ENCODE measurements around the gene DUSP28. TPM values are rescaled to one million over a fixed set of nuclear protein-coding genes. Genes with fewer than 3 reads are reported as not detected.

Gene DUSP28
- total and polyA plus RNA-seq, 2 of the 13 experiments (the other 11 are each of a cell fraction or from before 2014, with no cell fraction given): 5.2 to 8.6 TPM

DNA sequence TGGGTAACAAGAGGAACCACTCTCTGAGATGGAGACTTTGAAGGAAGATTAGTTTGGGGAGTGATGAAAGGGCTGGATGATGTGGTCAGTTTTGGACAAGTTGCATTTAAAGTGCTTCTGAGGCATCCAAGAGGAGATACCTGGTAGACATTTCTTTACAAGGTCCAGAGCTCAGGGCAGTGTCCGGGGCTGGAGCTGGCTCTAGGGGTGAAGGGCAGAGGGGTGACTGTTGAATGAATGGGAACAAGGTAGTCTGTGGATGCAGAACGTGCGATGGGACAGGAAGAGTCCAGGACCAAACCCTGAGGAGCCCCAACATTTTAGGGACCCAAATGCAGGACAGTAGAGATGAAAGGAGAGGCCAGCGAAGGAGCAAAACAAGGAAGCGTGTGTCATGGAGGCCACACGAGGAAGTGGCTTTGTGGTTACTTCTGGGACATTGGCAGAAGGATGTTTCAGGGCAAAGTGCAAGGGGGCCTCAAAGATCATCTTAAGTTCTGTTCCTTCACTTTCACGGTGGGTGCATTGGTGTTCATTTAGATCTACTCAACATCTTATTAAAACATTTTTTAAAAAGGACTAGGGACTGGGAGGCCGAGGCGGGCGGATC is 51.5 kb downstream of the DUSP28 start:
- POLR2A ChIA-PET: interaction anchor here (1.9 kb wide), 1 partner anchor 7 kb away, joined by 4 read pairs; no protein-coding TSS in a partner anchor
- intact Hi-C loops (cut with micrococcal nuclease; ENCODE audit: unreplicated experiment): no loop called here
- 91% methylated on average over 10 of the region's 10 CpGs for WGBS (ENCODE audit: low lambda C conversion rate)
- Histone ChIP-seq H2AFZ (ENCODE audit: low read length) (no peak overlapping the region), H3K27ac (ENCODE audit: extremely low read length, insufficient read depth, low read length) (no peak overlapping the region), H3K9ac (ENCODE audit: insufficient read depth, low read depth, low read length) (no peak overlapping the region), H4K20me1 (ENCODE audit: insufficient read depth, low read length) (peaks cover 7% of the 10 kb centered on the region; the same call in 1 of the 2 replicates), H3K4me3 (replicated peaks in 1 of 3; ENCODE audit: insufficient read depth in 1 of 3, low read depth in 2 of 3, low read length in 3 of 3) (no peak overlapping the region), H3K36me3 (replicated peaks in 1 of 2; ENCODE audit: control insufficient read depth in 1 of 2, insufficient read depth in 2 of 2, low read length in 2 of 2) (peaks cover 14 to 46% of the 10 kb centered on the region in 2 experiments), H3K4me1 (ENCODE audit: insufficient read depth, low read length) (peaks cover 49% of the 10 kb centered on the region), H3K4me2 (ENCODE audit: low read depth, low read length) (no peak overlapping the region), H3K79me2 (ENCODE audit: insufficient read depth, low read length) (peaks cover 54% of the 10 kb centered on the region), H3K27me3 (ENCODE audit: control insufficient read depth in 1 of 2, insufficient read depth in 2 of 2, low read length in 2 of 2) (no peaks in the 10 kb centered on the region), H3K9me3 (ENCODE audit: low read length) (peaks cover 9% of the 10 kb centered on the region)
- DNase-seq (ENCODE audit: low spot score) (no peak), FAIRE-seq (no peak), ATAC-seq (no peak)
- in situ Hi-C loops (cut with HindIII; ENCODE audit: extremely low pct_ligation_motif_present, low pct_unique_long_range_greater_than_20kb): no loop called here
- TF ChIP-seq DPF2 (CRISPR knock-in tag; IDR thresholded peaks at IDR 0.05; ENCODE audit: borderline replicate concordance, low read depth): no peak
- TF ChIP-seq, protein P1, sequence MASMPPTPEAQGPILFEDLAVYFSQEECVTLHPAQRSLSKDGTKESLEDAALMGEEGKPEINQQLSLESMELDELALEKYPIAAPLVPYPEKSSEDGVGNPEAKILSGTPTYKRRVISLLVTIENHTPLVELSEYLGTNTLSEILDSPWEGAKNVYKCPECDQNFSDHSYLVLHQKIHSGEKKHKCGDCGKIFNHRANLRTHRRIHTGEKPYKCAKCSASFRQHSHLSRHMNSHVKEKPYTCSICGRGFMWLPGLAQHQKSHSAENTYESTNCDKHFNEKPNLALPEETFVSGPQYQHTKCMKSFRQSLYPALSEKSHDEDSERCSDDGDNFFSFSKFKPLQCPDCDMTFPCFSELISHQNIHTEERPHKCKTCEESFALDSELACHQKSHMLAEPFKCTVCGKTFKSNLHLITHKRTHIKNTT (CRISPR knock-in tag; IDR thresholded peaks at IDR 0.05): no peak
- TF ChIP-seq, protein P2, sequence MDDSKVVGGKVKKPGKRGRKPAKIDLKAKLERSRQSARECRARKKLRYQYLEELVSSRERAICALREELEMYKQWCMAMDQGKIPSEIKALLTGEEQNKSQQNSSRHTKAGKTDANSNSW (CRISPR knock-in tag; IDR thresholded peaks at IDR 0.05; ENCODE audit: borderline replicate concordance): no peak
- TF ChIP-seq MBD4 (IDR thresholded peaks at IDR 0.05; ENCODE audit: borderline replicate concordance, low read length): no peak
- no peak for TF ChIP-seq ZNF776 (CRISPR knock-in tag; IDR thresholded peaks at IDR 0.05)
- TF ChIP-seq, protein P3, sequence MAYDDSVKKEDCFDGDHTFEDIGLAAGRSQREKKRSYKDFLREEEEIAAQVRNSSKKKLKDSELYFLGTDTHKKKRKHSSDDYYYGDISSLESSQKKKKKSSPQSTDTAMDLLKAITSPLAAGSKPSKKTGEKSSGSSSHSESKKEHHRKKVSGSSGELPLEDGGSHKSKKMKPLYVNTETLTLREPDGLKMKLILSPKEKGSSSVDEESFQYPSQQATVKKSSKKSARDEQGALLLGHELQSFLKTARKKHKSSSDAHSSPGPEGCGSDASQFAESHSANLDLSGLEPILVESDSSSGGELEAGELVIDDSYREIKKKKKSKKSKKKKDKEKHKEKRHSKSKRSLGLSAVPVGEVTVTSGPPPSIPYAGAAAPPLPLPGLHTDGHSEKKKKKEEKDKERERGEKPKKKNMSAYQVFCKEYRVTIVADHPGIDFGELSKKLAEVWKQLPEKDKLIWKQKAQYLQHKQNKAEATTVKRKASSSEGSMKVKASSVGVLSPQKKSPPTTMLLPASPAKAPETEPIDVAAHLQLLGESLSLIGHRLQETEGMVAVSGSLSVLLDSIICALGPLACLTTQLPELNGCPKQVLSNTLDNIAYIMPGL (CRISPR knock-in tag; IDR thresholded peaks at IDR 0.05; ENCODE audit: borderline replicate concordance in 1 of 2, low read depth in 1 of 2): no peak
- no TSS peak for BruUV-seq (replicated peaks)
- CTCF ChIA-PET (ENCODE audit: low intra/inter-chr PET ratio, low total read pairs): no interaction called here

Other genes with a start within 250 kb of the DUSP28 start
- gene GPC1, start 124.7 kb upstream of the DUSP28 start, total RNA-seq (2016; rRNA removed; fragmentation: Illumina TruSeq; extraction: Trizol): 2.1 and 5.5 TPM in 2 replicates
- gene GPC1, start 124.7 kb upstream of the DUSP28 start, polyA plus RNA-seq (2011; rRNA removed): 4.0 and 4.8 TPM in 2 replicates
- gene ANKMY1, start 2.4 kb upstream of the DUSP28 start, total RNA-seq (2016; rRNA removed; fragmentation: Illumina TruSeq; extraction: Trizol): 7.3 and 11.7 TPM in 2 replicates
- gene ANKMY1, start 2.4 kb upstream of the DUSP28 start, polyA plus RNA-seq (2011; rRNA removed): 18.8 and 20.5 TPM in 2 replicates
- 13.0 and 27.6 TPM in 2 replicates for gene RNPEPL1, start 8.1 kb downstream of the DUSP28 start, total RNA-seq (2016; rRNA removed; fragmentation: Illumina TruSeq; extraction: Trizol)
- 18.0 and 28.8 TPM in 2 replicates for gene RNPEPL1, start 8.1 kb downstream of the DUSP28 start, polyA plus RNA-seq (2011; rRNA removed)
- gene CAPN10, start 26.4 kb downstream of the DUSP28 start, total RNA-seq (2016; rRNA removed; fragmentation: Illumina TruSeq; extraction: Trizol): 16.5 and 32.4 TPM in 2 replicates
- gene CAPN10, start 26.4 kb downstream of the DUSP28 start, polyA plus RNA-seq (2011; rRNA removed): 27.6 and 40.7 TPM in 2 replicates
- gene GPR35, start 65.1 kb downstream of the DUSP28 start, total RNA-seq (2016; rRNA removed; fragmentation: Illumina TruSeq; extraction: Trizol): 21.6 and 27.1 TPM in 2 replicates
- gene GPR35, start 65.1 kb downstream of the DUSP28 start, polyA plus RNA-seq (2011; rRNA removed): 44.2 and 60.8 TPM in 2 replicates
- not detected in 2 replicates for gene AQP12B, start 122.5 kb downstream of the DUSP28 start, total RNA-seq (2016; rRNA removed; fragmentation: Illumina TruSeq; extraction: Trizol)
- not detected in 2 replicates for gene AQP12B, start 122.5 kb downstream of the DUSP28 start, polyA plus RNA-seq (2011; rRNA removed)
- not detected in 2 replicates for gene AQP12A, start 131.5 kb downstream of the DUSP28 start, total RNA-seq (2016; rRNA removed; fragmentation: Illumina TruSeq; extraction: Trizol)
- 0.20 TPM in 1 of 2 replicates, not detected in the other for gene AQP12A, start 131.5 kb downstream of the DUSP28 start, polyA plus RNA-seq (2011; rRNA removed)